Measurements from ENCODE around the gene IL6R. TPM values are rescaled to one million over a fixed set of nuclear protein-coding genes. Genes with fewer than 3 reads are reported as not detected.

Gene IL6R
- total RNA-seq, 1 experiment from 2014 or later, result 4.9 TPM

GRCh38 chr1:154404511-154404931 lies 622 bp upstream of the IL6R start:
- Histone ChIP-seq H3K36me3 (ENCODE audit: control insufficient read depth, insufficient read depth, low read length) (no peaks in the 10 kb centered on the region), H3K4me3 (ENCODE audit: low read depth, low read length) (peak overlapping the region; percentile 61), H3K27me3 (replicated peaks; ENCODE audit: control insufficient read depth, insufficient read depth, low read length) (no peaks in the 10 kb centered on the region), H3K9me3 (no peaks in the 10 kb centered on the region), H3K4me1 (peaks cover 14% of the 10 kb centered on the region)
- ChIA-PET CTCF (interaction anchor here (0.6 kb wide), 1 partner anchor 77 kb away, joined by 7 read pairs; no protein-coding TSS in a partner anchor), POLR2A (no interaction called here)
- Mint-ChIP-seq H3K9me3 (ENCODE audit: unreplicated experiment) (no peaks in the 10 kb centered on the region), H3K36me3 (ENCODE audit: insufficient read depth, unreplicated experiment) (no peaks in the 10 kb centered on the region), H3K27ac (ENCODE audit: unreplicated experiment) (peak overlapping the region; percentile 79), H3K4me1 (ENCODE audit: low read depth, unreplicated experiment) (no peaks in the 10 kb centered on the region), H3K4me3 (ENCODE audit: unreplicated experiment) (peak overlapping the region; percentile 85), H3K27me3 (ENCODE audit: insufficient read depth, unreplicated experiment) (no peaks in the 10 kb centered on the region)
- no peak for TF ChIP-seq CTCF (IDR thresholded peaks at IDR 0.05; ENCODE audit: insufficient read depth in 1 of 2, low read depth in 1 of 2, low read length in 1 of 2, severe bottlenecking in 1 of 2, unreplicated experiment in 1 of 2)
- intact Hi-C loops (cut with micrococcal nuclease; ENCODE audit: unreplicated experiment), result loop anchor here (2.0 kb wide), 1 partner anchor 62 kb away; no protein-coding TSS in a partner anchor
- DNase-seq, result no peak
- BruUV-seq (replicated peaks), result no TSS peak

- no peaks in the 10 kb centered on the region for H3K9me3 Mint-ChIP-seq (ENCODE audit: unreplicated experiment)
- Histone ChIP-seq H3K4me1 (peaks cover 14% of the 10 kb centered on the region), H3K36me3 (ENCODE audit: control insufficient read depth, insufficient read depth, low read length) (no peaks in the 10 kb centered on the region), H3K27me3 (replicated peaks; ENCODE audit: control insufficient read depth, insufficient read depth, low read length) (no peaks in the 10 kb centered on the region), H3K9me3 (no peaks in the 10 kb centered on the region), H3K4me3 (ENCODE audit: low read depth, low read length) (peak overlapping the region; percentile 61)
- no TSS peak for BruUV-seq (replicated peaks)
- peak overlapping the region; percentile 79 for H3K27ac Mint-ChIP-seq (ENCODE audit: unreplicated experiment)
- CTCF ChIA-PET, result interaction anchor here (0.7 to 1.6 kb wide), 9 partner anchors 9 to 219 kb away, joined by 3 to 9 read pairs (median 4); no protein-coding TSS in a partner anchor
- peak overlapping the region; percentile 85 for H3K4me3 Mint-ChIP-seq (ENCODE audit: unreplicated experiment)
- TF ChIP-seq CTCF (IDR thresholded peaks at IDR 0.05; ENCODE audit: insufficient read depth in 1 of 2, low read depth in 1 of 2, low read length in 1 of 2, severe bottlenecking in 1 of 2, unreplicated experiment in 1 of 2), result peak in 1 of 2 experiments; percentile 66
- H3K27me3 Mint-ChIP-seq (ENCODE audit: insufficient read depth, unreplicated experiment), result no peaks in the 10 kb centered on the region
- POLR2A ChIA-PET, result no interaction called here
- DNase-seq, result peak; percentile 66 to 77
- no peaks in the 10 kb centered on the region for H3K36me3 Mint-ChIP-seq (ENCODE audit: insufficient read depth, unreplicated experiment)
- intact Hi-C loops (cut with micrococcal nuclease; ENCODE audit: unreplicated experiment), result loop anchor here (1.0 to 5.0 kb wide), 6 partner anchors 12 to 73 kb away; no protein-coding TSS in a partner anchor
- H3K4me1 Mint-ChIP-seq (ENCODE audit: low read depth, unreplicated experiment), result peaks cover 5% of the 10 kb centered on the region
Observed at GRCh38 chr1:154405747-154406571, 816 bp downstream of the IL6R start.

- peak overlapping the region; percentile 85 for H3K4me3 Mint-ChIP-seq (ENCODE audit: unreplicated experiment)
- DNase-seq, result no peak
- H3K9me3 ChIP-seq, result no peaks in the 10 kb centered on the region
- H3K4me3 ChIP-seq (ENCODE audit: low read depth, low read length), result peak overlapping the region; percentile 61
- POLR2A ChIA-PET, result no interaction called here
- intact Hi-C loops (cut with micrococcal nuclease; ENCODE audit: unreplicated experiment), result loop anchor here (5.0 kb wide), 1 partner anchor 36 kb away; no protein-coding TSS in a partner anchor
- H3K4me1 ChIP-seq, result peaks cover 14% of the 10 kb centered on the region
- H3K27ac Mint-ChIP-seq (ENCODE audit: unreplicated experiment), result no peak overlapping the region
- no TSS peak for BruUV-seq (replicated peaks)
- H3K27me3 ChIP-seq (replicated peaks; ENCODE audit: control insufficient read depth, insufficient read depth, low read length), result no peaks in the 10 kb centered on the region
- H3K27me3 Mint-ChIP-seq (ENCODE audit: insufficient read depth, unreplicated experiment), result no peaks in the 10 kb centered on the region
- no peaks in the 10 kb centered on the region for H3K36me3 Mint-ChIP-seq (ENCODE audit: insufficient read depth, unreplicated experiment)
- H3K9me3 Mint-ChIP-seq (ENCODE audit: unreplicated experiment), result no peaks in the 10 kb centered on the region
- no peaks in the 10 kb centered on the region for H3K36me3 ChIP-seq (ENCODE audit: control insufficient read depth, insufficient read depth, low read length)
- no peak for TF ChIP-seq CTCF (IDR thresholded peaks at IDR 0.05; ENCODE audit: insufficient read depth in 1 of 2, low read depth in 1 of 2, low read length in 1 of 2, severe bottlenecking in 1 of 2, unreplicated experiment in 1 of 2)
- H3K4me1 Mint-ChIP-seq (ENCODE audit: low read depth, unreplicated experiment), result peaks cover 5% of the 10 kb centered on the region
- CTCF ChIA-PET, result interaction anchor here (0.8 to 1.6 kb wide), 3 partner anchors 9 to 220 kb away, joined by 3 to 9 read pairs (median 4); no protein-coding TSS in a partner anchor
Observed at GRCh38 chr1:154406572-154406879, 1.4 kb downstream of the IL6R start.
